ENCODE measurements around the gene MYOG.

MYOG gene

GRCh38 chr1:203040513-203041275 lies 45.1 kb downstream of the MYOG start:
- no peak for DNase-seq (ENCODE audit: low read depth)
- H3K4me3 ChIP-seq (ENCODE audit: low read depth, low read length): no peak overlapping the region
- no peak for TF ChIP-seq POLR2A (IDR thresholded peaks at IDR 0.05; ENCODE audit: extremely low read depth, insufficient read length)

- no peak overlapping the region for H3K4me3 ChIP-seq (ENCODE audit: low read depth, low read length)
- DNase-seq (ENCODE audit: low read depth): peak; percentile 56
- peak; percentile 64 for TF ChIP-seq MAX (IDR thresholded peaks at IDR 0.05; ENCODE audit: low read depth, low read length)
- TF ChIP-seq MYC (IDR thresholded peaks at IDR 0.05; ENCODE audit: low read depth, low read length): no peak
- no peak for TF ChIP-seq POLR2A (IDR thresholded peaks at IDR 0.05; ENCODE audit: extremely low read depth, insufficient read length)
- peak; percentile 69 for TF ChIP-seq CTCF (IDR thresholded peaks at IDR 0.05; ENCODE audit: low read depth, low read length)
Observed at GRCh38 chr1:203039609-203040512, 46.0 kb downstream of the MYOG start.

GRCh38 chr1:203038891-203039608 lies 46.8 kb downstream of the MYOG start:
- no peak overlapping the region for H3K4me3 ChIP-seq (ENCODE audit: low read depth, low read length)
- TF ChIP-seq CTCF (IDR thresholded peaks at IDR 0.05; ENCODE audit: low read depth, low read length): peak; percentile 94
- peak; percentile 42; the same call in 1 of the 2 replicates for TF ChIP-seq MAX (IDR thresholded peaks at IDR 0.05; ENCODE audit: low read depth, low read length)
- TF ChIP-seq MYC (IDR thresholded peaks at IDR 0.05; ENCODE audit: low read depth, low read length): no peak
- TF ChIP-seq POLR2A (IDR thresholded peaks at IDR 0.05; ENCODE audit: extremely low read depth, insufficient read length): no peak
- DNase-seq (ENCODE audit: low read depth): peak; percentile 78

- no peak overlapping the region for H3K4me3 ChIP-seq (ENCODE audit: low read depth, low read length)
- peak; percentile 38 for DNase-seq (ENCODE audit: low read depth)
- TF ChIP-seq MYC (IDR thresholded peaks at IDR 0.05; ENCODE audit: low read depth, low read length) (no peak), MAX (IDR thresholded peaks at IDR 0.05; ENCODE audit: low read depth, low read length) (peak; percentile 77)
Observed at GRCh38 chr1:203038217-203038741, 47.5 kb downstream of the MYOG start.

- TF ChIP-seq MYC (IDR thresholded peaks at IDR 0.05; ENCODE audit: low read depth, low read length) (no peak), POLR2A (IDR thresholded peaks at IDR 0.05; ENCODE audit: extremely low read depth, insufficient read length) (no peak), MAX (IDR thresholded peaks at IDR 0.05; ENCODE audit: low read depth, low read length) (no peak), CTCF (IDR thresholded peaks at IDR 0.05; ENCODE audit: low read depth, low read length) (no peak)
- no peak overlapping the region for H3K4me3 ChIP-seq (ENCODE audit: low read depth, low read length)
- DNase-seq (ENCODE audit: low read depth): no peak
Observed at GRCh38 chr1:203037509-203038190, 48.2 kb downstream of the MYOG start.

GRCh38 chr1:203036537-203036936 lies 49.3 kb downstream of the MYOG start:
- no peak for TF ChIP-seq CTCF (IDR thresholded peaks at IDR 0.05; ENCODE audit: low read depth, low read length)
- no peak for TF ChIP-seq MYC (IDR thresholded peaks at IDR 0.05; ENCODE audit: low read depth, low read length)
- no peak for TF ChIP-seq MAX (IDR thresholded peaks at IDR 0.05; ENCODE audit: low read depth, low read length)
- TF ChIP-seq POLR2A (IDR thresholded peaks at IDR 0.05; ENCODE audit: extremely low read depth, insufficient read length): no peak
- no peak for DNase-seq (ENCODE audit: low read depth)
- no peak overlapping the region for H3K4me3 ChIP-seq (ENCODE audit: low read depth, low read length)

Measured in NB4 (cell line).